ENCODE measurements around the gene LBH.

GRCh38 chr2:30233271-30234009, 2.1 kb downstream of the LBH start:
- no peak for TF ChIP-seq POLR2A (IDR thresholded peaks at IDR 0.05; ENCODE audit: low read depth, low read length)
- TF ChIP-seq POLR2AphosphoS5 (IDR thresholded peaks at IDR 0.05; ENCODE audit: low read depth, low read length), result no peak
- TF ChIP-seq TAF1 (IDR thresholded peaks at IDR 0.05; ENCODE audit: low read depth, low read length), result no peak

Data from GM12891 (cell line).